ENCODE measurements around the gene CCL4.
A peak's percentile ranks its signal among the peaks of the same experiment; 100 is the strongest.
"Not testable (repeated sequence)": the region's sequence is repeated elsewhere in the genome, so short reads cannot be mapped to it uniquely, and the experiment has no call there.

The CCL4 gene

GRCh38 chr17:36087471-36087870, 16.2 kb upstream of the CCL4 start:
- DNase-seq (ENCODE audit: insufficient read length, low spot score); FAIRE-seq: not testable (repeated sequence)

GRCh38 chr17:36087897-36088572, 15.6 kb upstream of the CCL4 start:
- not testable (repeated sequence) for FAIRE-seq; DNase-seq (ENCODE audit: insufficient read length, low spot score)

GRCh38 chr17:36088670-36089338, 14.8 kb upstream of the CCL4 start:
- DNase-seq (ENCODE audit: insufficient read length, low spot score) (no peak), FAIRE-seq (no peak)

- FAIRE-seq = no peak
- DNase-seq (ENCODE audit: insufficient read length, low spot score) = no peak
Measured at GRCh38 chr17:36089339-36089865, 14.2 kb upstream of the CCL4 start.

- DNase-seq (ENCODE audit: insufficient read length, low spot score) (peak; percentile 31), FAIRE-seq (no peak)
Measured at GRCh38 chr17:36089888-36090836, 13.5 kb upstream of the CCL4 start, which contains the start of gene CCL3. Gene CCL3 (minus strand): TSS chr17:36090143. CDS start chr17:36090058, 85 bp downstream.

GRCh38 chr17:36092230-36092629, 11.4 kb upstream of the CCL4 start:
- FAIRE-seq (no peak), DNase-seq (ENCODE audit: insufficient read length, low spot score) (no peak)

GRCh38 chr17:36092715-36093114, 10.9 kb upstream of the CCL4 start:
- not testable (repeated sequence) for FAIRE-seq

GRCh38 chr17:36094232-36094631, 9.4 kb upstream of the CCL4 start:
- DNase-seq (ENCODE audit: insufficient read length, low spot score) (no peak), FAIRE-seq (no peak)

More at GRCh38 chr17:36092715-36093114, 10.9 kb upstream of the CCL4 start:
- not testable (repeated sequence) for DNase-seq (ENCODE audit: insufficient read length, low spot score)

- FAIRE-seq = no peak
- no peak for DNase-seq (ENCODE audit: insufficient read length, low spot score)
Measured at GRCh38 chr17:36094746-36095145, 8.9 kb upstream of the CCL4 start.

GRCh38 chr17:36095992-36096391, 7.6 kb upstream of the CCL4 start:
- DNase-seq (ENCODE audit: insufficient read length, low spot score) = no peak
- FAIRE-seq = no peak

GRCh38 chr17:36099004-36099403, 4.6 kb upstream of the CCL4 start:
- not testable (repeated sequence) for FAIRE-seq; DNase-seq (ENCODE audit: insufficient read length, low spot score)

- not testable (repeated sequence) for DNase-seq (ENCODE audit: insufficient read length, low spot score); FAIRE-seq
Measured at GRCh38 chr17:36104246-36104645, 619 bp downstream of the CCL4 start.

- FAIRE-seq = no peak
- no peak for DNase-seq (ENCODE audit: insufficient read length, low spot score)
Measured at GRCh38 chr17:36104701-36105181, 1.1 kb downstream of the CCL4 start.

GRCh38 chr17:36105781-36106492, 2.3 kb downstream of the CCL4 start:
- DNase-seq (ENCODE audit: insufficient read length, low spot score) (no peak), FAIRE-seq (no peak)

GRCh38 chr17:36106493-36106835, 2.8 kb downstream of the CCL4 start:
- no peak for FAIRE-seq

GRCh38 chr17:36107660-36108059, 4.0 kb downstream of the CCL4 start:
- DNase-seq (ENCODE audit: insufficient read length, low spot score) (no peak), FAIRE-seq (no peak)

More at GRCh38 chr17:36106493-36106835, 2.8 kb downstream of the CCL4 start:
- DNase-seq (ENCODE audit: insufficient read length, low spot score) = no peak

- DNase-seq (ENCODE audit: insufficient read length, low spot score); FAIRE-seq: not testable (repeated sequence)
Measured at GRCh38 chr17:36108265-36108664, 4.6 kb downstream of the CCL4 start.

- FAIRE-seq (no peak), DNase-seq (ENCODE audit: insufficient read length, low spot score) (no peak)
Measured at GRCh38 chr17:36111068-36111490, 7.5 kb downstream of the CCL4 start.

GRCh38 chr17:36112572-36112971, 8.9 kb downstream of the CCL4 start:
- no peak for DNase-seq (ENCODE audit: insufficient read length, low spot score)
- FAIRE-seq = no peak

- not testable (repeated sequence) for FAIRE-seq; DNase-seq (ENCODE audit: insufficient read length, low spot score)
Measured at GRCh38 chr17:36113131-36113530, 9.5 kb downstream of the CCL4 start.
